Stimulated activated CD4-positive, alpha-beta T cell treated with anti-CD3 and anti-CD28 coated beads, Interleukin-2, amount 100 ng/mL, for 24 hours (primary cell): Measurements from ENCODE around the gene ANKRD2.
A peak's percentile ranks its signal among the peaks of the same experiment; 100 is the strongest.

ENCODE experiments used
- DNase-seq, 2 donors: peaks; one replicate each; pipeline ENCODE4 v3.0.0-alpha.2; 2020

Gene ANKRD2

GRCh38 chr10:97597778-97598177 lies 25.2 kb downstream of the ANKRD2 start:
- DNase-seq: no peak

GRCh38 chr10:97598407-97599271 lies 26.1 kb downstream of the ANKRD2 start:
- DNase-seq: no peak

DNA sequence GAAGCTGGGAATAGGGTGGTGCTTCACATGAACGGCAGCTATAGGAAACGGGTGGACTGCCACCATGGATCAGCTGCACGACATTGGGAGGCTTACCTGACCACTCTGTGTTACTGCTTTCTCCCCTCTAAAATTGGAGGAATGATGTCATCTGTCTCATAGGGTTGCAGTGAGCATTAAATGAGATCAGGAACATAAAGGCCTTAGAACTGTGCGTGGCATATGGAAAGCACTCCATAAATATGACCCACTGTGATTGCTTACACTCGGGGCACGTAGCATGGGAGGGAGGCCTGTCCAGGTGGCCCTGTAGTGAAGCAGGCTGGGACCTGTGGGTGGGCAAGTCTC lies 26.7 kb downstream of the ANKRD2 start:
- no peak for DNase-seq

DNA sequence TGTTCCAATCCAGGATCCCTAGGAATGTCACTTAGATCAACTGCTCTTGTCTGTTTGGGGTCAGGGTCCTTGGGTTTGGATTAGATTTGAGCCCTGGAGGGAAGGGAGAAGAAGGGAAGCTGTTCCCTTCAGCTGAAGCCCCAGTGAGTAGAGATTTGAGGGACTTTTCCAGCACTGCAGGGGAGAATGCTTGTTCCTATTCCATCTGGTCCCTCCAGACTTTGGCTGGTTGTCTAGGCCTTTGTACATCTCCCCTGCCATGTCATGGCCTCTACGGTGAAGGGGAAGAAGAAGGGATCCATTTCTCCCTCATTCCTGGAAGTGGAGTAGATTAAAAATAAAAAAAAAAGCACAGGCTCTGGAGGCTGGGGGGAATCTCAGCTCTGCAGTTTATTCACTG lies 28.0 kb downstream of the ANKRD2 start:
- no peak for DNase-seq

DNA sequence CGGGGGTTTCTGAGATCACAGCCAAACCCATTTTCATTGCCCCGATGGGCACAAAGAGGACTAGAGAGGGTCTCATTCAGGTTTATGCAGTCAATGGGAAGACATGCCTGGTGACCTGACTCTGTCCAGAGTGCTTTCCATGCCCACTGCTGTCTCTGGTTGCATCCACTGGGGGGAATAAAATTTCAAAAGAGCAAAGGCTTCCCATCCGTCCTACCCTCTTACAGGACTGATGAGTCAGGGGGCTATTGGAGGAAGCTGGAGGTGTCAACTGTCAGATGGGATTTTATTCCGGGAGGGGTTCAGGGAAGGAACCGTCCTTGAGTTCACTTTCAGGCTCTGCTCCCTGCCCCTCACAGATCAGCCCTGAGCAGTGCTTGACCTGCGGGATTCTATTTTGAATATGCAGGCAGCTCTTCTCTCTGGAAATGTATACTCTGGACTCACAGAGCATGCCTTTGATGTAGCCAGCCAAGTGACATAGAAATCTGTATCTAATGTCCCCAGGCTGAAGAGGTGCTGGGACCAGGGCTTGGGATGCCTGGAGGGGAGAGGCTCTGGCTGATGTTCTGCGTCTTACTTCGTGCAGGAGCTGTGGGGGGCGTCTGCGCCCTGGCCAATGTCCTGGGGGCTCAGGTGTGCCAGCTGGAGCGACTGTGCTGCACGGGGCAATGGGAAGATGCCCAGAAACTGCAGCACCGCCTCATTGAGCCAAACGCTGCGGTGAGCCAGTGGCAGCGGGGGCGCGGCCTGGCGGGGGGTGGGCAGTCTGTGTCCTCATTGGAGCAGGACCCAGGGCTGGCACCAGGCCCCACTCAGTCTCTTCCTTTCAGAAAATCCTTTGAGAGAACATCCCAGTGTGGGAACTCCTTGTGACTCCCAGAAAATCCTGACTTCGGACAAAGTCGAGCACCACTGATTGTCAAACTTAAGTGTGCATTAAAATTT lies 29.0 kb downstream of the ANKRD2 start:
- DNase-seq: no peak

- DNase-seq: no peak
These were observed 34.6 kb downstream of the ANKRD2 start for GRCh38 chr10:97607095-97607636.

DNA sequence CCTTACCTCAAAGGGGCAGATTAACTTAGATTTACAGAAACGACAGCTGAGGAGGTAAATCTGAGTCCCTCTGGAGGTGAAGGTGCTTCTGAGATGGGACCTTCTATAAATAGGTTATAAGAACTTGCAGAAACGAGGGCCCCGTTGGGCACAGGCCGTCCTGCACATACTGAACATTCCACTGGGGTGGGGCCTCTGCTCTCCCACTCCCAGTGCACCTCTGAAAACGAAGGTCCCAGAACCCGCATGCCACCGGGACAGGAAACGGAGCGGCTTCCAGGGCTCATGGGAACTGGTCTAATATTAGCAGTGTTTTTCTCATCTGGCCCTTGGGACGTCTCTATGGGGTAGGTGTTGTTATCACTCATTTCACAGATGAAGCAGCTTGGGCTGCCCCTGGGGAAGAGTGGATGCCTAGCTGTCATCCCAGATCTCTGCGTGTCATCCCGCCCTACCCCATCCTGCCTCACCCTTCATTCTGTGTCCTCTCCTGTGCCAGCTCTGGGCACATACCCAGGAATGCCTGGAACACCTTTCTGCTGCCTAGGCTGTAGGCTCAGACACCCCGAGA lies 36.5 kb downstream of the ANKRD2 start:
- DNase-seq: no peak

DNA sequence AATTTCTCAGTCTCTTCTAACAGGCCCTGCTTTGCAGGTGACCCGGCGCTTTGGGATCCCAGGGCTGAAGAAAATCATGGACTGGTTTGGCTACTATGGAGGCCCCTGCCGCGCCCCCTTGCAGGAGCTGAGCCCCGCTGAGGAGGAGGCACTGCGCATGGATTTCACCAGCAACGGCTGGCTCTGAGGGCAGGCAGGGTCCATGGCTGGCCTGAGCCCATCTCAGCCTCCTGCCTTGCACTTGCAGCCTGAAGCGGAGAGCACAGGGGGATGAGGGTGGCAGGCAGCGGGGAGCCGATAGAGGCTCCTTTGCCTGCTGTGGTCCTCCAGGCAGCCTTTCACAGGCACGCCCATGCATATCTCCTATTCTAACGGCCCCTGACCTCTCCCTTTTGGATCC lies 38.9 kb downstream of the ANKRD2 start:
- DNase-seq: no peak

DNA sequence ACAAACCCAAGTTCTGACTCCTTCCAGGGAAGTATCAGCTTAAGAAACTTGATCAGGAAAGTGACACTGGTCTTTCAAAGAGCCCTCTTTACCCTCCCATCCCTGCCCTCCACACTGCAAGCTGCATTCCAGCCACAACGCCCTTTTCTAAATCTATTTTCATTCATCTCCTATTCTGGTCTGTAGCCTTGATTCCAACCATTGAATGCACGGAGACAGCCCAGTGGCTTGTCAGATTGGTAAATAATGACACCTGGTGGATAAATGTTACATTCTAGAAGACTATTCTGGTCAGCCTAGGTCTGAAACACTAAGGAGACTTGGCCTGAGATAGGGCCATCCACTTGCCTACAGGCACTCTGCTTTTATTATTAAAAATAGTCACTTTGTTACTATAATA lies 39.8 kb downstream of the ANKRD2 start:
- no peak for DNase-seq

GRCh38 chr10:97618285-97618684 lies 45.7 kb downstream of the ANKRD2 start:
- DNase-seq: no peak

GRCh38 chr10:97618733-97619132 lies 46.2 kb downstream of the ANKRD2 start:
- no peak for DNase-seq

- no peak for DNase-seq
These were observed 50.7 kb downstream of the ANKRD2 start for GRCh38 chr10:97623277-97623676.

GRCh38 chr10:97627731-97628130 lies 55.2 kb downstream of the ANKRD2 start:
- DNase-seq: no peak

- DNase-seq: no peak
These were observed 55.6 kb downstream of the ANKRD2 start for GRCh38 chr10:97628228-97628627.

DNA sequence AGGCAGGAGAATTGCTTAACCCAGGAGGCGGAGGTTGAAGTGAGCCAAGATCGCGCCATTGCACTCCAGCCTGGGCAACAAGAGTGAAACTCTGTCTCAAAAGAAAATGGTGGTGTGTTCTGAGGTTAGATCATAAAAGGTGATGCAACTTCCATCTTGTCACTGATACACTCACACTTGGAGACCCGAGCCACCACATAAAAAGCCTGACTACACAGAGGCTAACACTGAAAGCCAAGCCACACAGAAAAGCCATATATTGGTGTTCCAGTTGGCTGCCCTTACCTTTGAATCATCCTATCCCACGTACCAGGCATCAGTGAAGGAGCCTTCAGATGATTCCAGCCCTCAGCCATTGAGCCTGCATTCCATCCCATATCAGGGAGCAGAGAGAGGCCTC lies 56.7 kb downstream of the ANKRD2 start:
- no peak for DNase-seq

DNA sequence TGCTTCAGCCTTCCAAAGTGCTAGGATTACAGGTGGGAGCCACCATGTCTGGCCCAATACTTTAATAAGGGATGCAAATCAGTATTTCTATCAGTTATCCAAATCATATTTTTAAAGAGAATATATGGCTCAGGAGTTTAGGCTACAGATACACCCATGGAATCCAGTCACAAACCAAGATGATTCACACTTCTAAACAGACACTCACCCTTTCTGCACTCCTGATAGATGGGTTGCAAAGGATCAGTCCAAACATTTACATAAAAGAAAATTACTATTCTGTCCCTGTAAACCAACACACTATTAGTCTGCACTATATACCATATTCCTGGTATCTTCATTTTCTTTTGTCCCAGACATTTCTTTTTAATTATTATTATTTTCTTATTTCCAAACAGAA lies 58.5 kb downstream of the ANKRD2 start:
- DNase-seq: no peak

- DNase-seq: peak; percentile 90 to 93
These were observed 60.6 kb downstream of the ANKRD2 start, which contains the start of gene MORN4 for GRCh38 chr10:97632949-97633884. Gene MORN4, minus strand, starts transcription at chr10:97633500. Its CDS starts 13,847 bp downstream, at chr10:97619653.
